GM23338 (cell line): Measurements from ENCODE around the gene CDH15. TPM values are rescaled to one million over a fixed set of nuclear protein-coding genes. Genes with fewer than 3 reads are reported as not detected.
"Not testable (repeated sequence)": the region's sequence is repeated elsewhere in the genome, so short reads cannot be mapped to it uniquely, and the experiment has no call there.

Experiments
- ATAC-seq: fragments of 200-7000 bp; cut with Tn5 transposase; 3 replicates; pipeline ENCODE4 v1.9.1; 2020
- DNase-seq: peaks from one replicate; pipeline ENCODE4 v3.0.0-alpha.2; 2015; ENCODE audit warnings: low spot score
- H2AFZ ChIP-seq: fragments of 200-600 bp; sonication (generic); 2 replicates; pipeline ENCODE4 v1.8.0; 2016; ENCODE audit warnings: antibody characterized with exemption, mild to moderate bottlenecking, moderate library complexity
- H3F3A ChIP-seq: fragments of 200-600 bp; sonication (generic); replicated peaks from 2 replicates; pipeline ENCODE4 v1.8.0; 2017; ENCODE audit warnings: antibody characterized with exemption, mixed run types, low read depth
- H3K27ac ChIP-seq: fragments of 200-600 bp; sonication (generic); 2 replicates; pipeline ENCODE4 v1.6.1; 2016; ENCODE audit warnings: low read depth
- H3K27me3 ChIP-seq: fragments of 200-600 bp; sonication (generic); 2 replicates; pipeline ENCODE4 v1.8.0; 2016; ENCODE audit warnings: mild to moderate bottlenecking, mixed run types, moderate library complexity; ENCODE audit not compliant: insufficient read depth
- H3K36me3 ChIP-seq: fragments of 200-600 bp; sonication (generic); 2 replicates; pipeline ENCODE4 v1.8.0; 2016; ENCODE audit warnings: mild to moderate bottlenecking; ENCODE audit not compliant: insufficient read depth
- H3K4me1 ChIP-seq: fragments of 200-600 bp; sonication (generic); 2 replicates; pipeline ENCODE4 v1.8.0; 2016; ENCODE audit warnings: mild to moderate bottlenecking, moderate library complexity; ENCODE audit not compliant: insufficient read depth
- H3K4me2 ChIP-seq: fragments of 200-600 bp; sonication (generic); 2 replicates; pipeline ENCODE4 v1.7.1; 2017; ENCODE audit warnings: mixed run types
- H3K4me3 ChIP-seq: fragments of 200-600 bp; sonication (generic); 2 replicates; pipeline ENCODE4 v1.6.1; 2016; ENCODE audit warnings: mixed run types
- H3K79me2 ChIP-seq: fragments of 200-600 bp; sonication (generic); replicated peaks from 2 replicates; pipeline ENCODE4 v1.8.0; 2017; ENCODE audit warnings: mild to moderate bottlenecking; ENCODE audit not compliant: insufficient read depth
- H3K9me2 ChIP-seq: fragments of 200-600 bp; sonication (generic); 2 replicates; pipeline ENCODE4 v1.8.0; 2017; ENCODE audit not compliant: insufficient read depth
- H4K20me1 ChIP-seq: fragments of 200-600 bp; sonication (generic); replicated peaks from 2 replicates; pipeline ENCODE4 v1.8.0; 2017; ENCODE audit warnings: mild to moderate bottlenecking; ENCODE audit not compliant: insufficient read depth
- H3K27ac Mint-ChIP-seq: 2 replicates; pipeline ENCODE4 v1.8.0; 2020; ENCODE audit warnings: inconsistent platforms, mild to moderate bottlenecking, moderate library complexity, mixed read lengths
- H3K27me3 Mint-ChIP-seq: 3 replicates; pipeline ENCODE4 v1.8.0; 2022; ENCODE audit warnings: low read depth, mild to moderate bottlenecking, moderate library complexity, mixed read lengths, inconsistent platforms; ENCODE audit not compliant: insufficient read depth, poor library complexity
- H3K36me3 Mint-ChIP-seq: 3 replicates; pipeline ENCODE4 v1.8.0; 2021; ENCODE audit warnings: low read depth, mild to moderate bottlenecking, inconsistent platforms, moderate library complexity, mixed read lengths
- H3K4me1 Mint-ChIP-seq: 3 replicates; pipeline ENCODE4 v1.8.0; 2020; ENCODE audit warnings: mild to moderate bottlenecking, inconsistent platforms, mixed read lengths
- H3K4me3 Mint-ChIP-seq: 3 replicates; pipeline ENCODE4 v1.8.0; 2021; ENCODE audit warnings: moderate library complexity, mild to moderate bottlenecking, inconsistent platforms, mixed read lengths
- H3K9me3 Mint-ChIP-seq: 3 replicates; pipeline ENCODE4 v1.8.0; 2020; ENCODE audit warnings: moderate library complexity, mild to moderate bottlenecking, inconsistent platforms, mixed read lengths
- CREB1 ChIP-seq: fragments of 250-450 bp; sonication (Bioruptor Pico); IDR thresholded peaks from 2 replicates; pipeline ENCODE4 v1.5.0; 2020; ENCODE audit warnings: low read depth, mild to moderate bottlenecking, moderate library complexity
- EZH2 ChIP-seq: fragments of 200-600 bp; sonication (generic); IDR thresholded peaks from one replicate; pipeline ENCODE4 v1.8.0; 2017; ENCODE audit warnings: antibody characterized with exemption, mild to moderate bottlenecking, low read depth; ENCODE audit not compliant: unreplicated experiment
- EZH2phosphoT487 ChIP-seq: fragments of 200-600 bp; sonication (generic); IDR thresholded peaks from one replicate; pipeline ENCODE4 v1.8.1; 2018; ENCODE audit warnings: antibody characterized with exemption; ENCODE audit not compliant: unreplicated experiment
- JUNB ChIP-seq: IDR thresholded peaks from one replicate; pipeline ENCODE4 v1.6.1; 2016; ENCODE audit warnings: antibody characterized with exemption; ENCODE audit not compliant: unreplicated experiment
- POLR2AphosphoS5 ChIP-seq: IDR thresholded peaks from 2 replicates; pipeline ENCODE4 v1.6.1; 2016; ENCODE audit warnings: antibody characterized with exemption, low read depth
- STAT1 ChIP-seq: IDR thresholded peaks from one replicate; pipeline ENCODE4 v1.6.1; 2016; ENCODE audit warnings: antibody characterized with exemption; ENCODE audit not compliant: unreplicated experiment
- ZNF331 ChIP-seq: fragments of 250-450 bp; sonication (Bioruptor Pico); IDR thresholded peaks from 2 replicates; pipeline ENCODE4 v1.5.0; 2020; ENCODE audit warnings: low read depth, mild to moderate bottlenecking, moderate library complexity
- polyA plus RNA-seq: library from polyadenylated mRNA; unstranded; fragments of >200 nt; fragmentation: Nextera tagmentation; extraction: Ambion mirVana; gene quantifications from 2 replicates; pipeline ENCODE4 v1.2.1, GENCODE V29; 2016
- total RNA-seq: library from RNA; depleted of rRNA; stranded (reverse); fragments of >200 nt; shearing (Covaris generic); gene quantifications from 2 replicates; pipeline ENCODE4 v1.2.3, GENCODE V29; 2014
- TF ChIP-seq, protein P1 (sequence below): IDR thresholded peaks from one replicate; pipeline ENCODE4 v1.6.1; 2018; ENCODE audit warnings: antibody characterized with exemption; ENCODE audit not compliant: unreplicated experiment
- TF ChIP-seq, protein P2 (sequence below): fragments of 250-450 bp; sonication (Bioruptor Pico); IDR thresholded peaks from 2 replicates; pipeline ENCODE4 v1.5.0; 2020; ENCODE audit warnings: mild to moderate bottlenecking, moderate library complexity
- TF ChIP-seq, protein P3 (sequence below), 2 experiments: fragments of 200-600 bp in 1 of 2; sonication (generic) in 1 of 2; conservative IDR thresholded peaks; 2 replicates each; pipeline versions ENCODE4 v1.5.1 to v1.6.1; 2016 to 2017; ENCODE audit warnings: antibody characterized with exemption in 2 of 2, low read depth in 2 of 2, mild to moderate bottlenecking in 2 of 2, moderate library complexity in 1 of 2

Gene CDH15
- total and polyA plus RNA-seq, 2 experiments from 2014 or later, result 0.61 to 1.0 TPM

DNA sequence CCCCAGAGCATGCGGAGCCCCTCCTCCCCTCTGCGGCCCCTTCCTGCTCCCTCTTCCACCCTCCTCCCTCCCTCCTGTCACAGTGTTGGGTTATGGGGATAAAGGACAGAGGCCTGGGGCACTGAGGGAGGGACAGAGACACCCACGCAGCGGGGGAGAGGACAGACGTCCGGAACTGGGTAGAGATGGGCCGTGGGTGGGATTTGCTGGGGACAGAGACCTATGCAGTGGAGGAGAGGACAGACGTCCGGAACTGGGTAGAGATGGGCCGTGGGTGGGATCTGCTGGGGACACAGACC lies 5.9 kb upstream of the CDH15 start:
- H3K4me1 Mint-ChIP-seq, H3K27ac Mint-ChIP-seq, H2AFZ ChIP-seq, H3K36me3 Mint-ChIP-seq, H3K27ac ChIP-seq, H3K4me3 ChIP-seq, H4K20me1 ChIP-seq, H3K36me3 ChIP-seq, ATAC-seq, H3K4me2 ChIP-seq, H3K4me3 Mint-ChIP-seq, H3K9me2 ChIP-seq, DNase-seq, H3K9me3 Mint-ChIP-seq, H3K27me3 ChIP-seq, H3K4me1 ChIP-seq, H3K79me2 ChIP-seq, H3F3A ChIP-seq, H3K27me3 Mint-ChIP-seq: not testable (repeated sequence)

DNA sequence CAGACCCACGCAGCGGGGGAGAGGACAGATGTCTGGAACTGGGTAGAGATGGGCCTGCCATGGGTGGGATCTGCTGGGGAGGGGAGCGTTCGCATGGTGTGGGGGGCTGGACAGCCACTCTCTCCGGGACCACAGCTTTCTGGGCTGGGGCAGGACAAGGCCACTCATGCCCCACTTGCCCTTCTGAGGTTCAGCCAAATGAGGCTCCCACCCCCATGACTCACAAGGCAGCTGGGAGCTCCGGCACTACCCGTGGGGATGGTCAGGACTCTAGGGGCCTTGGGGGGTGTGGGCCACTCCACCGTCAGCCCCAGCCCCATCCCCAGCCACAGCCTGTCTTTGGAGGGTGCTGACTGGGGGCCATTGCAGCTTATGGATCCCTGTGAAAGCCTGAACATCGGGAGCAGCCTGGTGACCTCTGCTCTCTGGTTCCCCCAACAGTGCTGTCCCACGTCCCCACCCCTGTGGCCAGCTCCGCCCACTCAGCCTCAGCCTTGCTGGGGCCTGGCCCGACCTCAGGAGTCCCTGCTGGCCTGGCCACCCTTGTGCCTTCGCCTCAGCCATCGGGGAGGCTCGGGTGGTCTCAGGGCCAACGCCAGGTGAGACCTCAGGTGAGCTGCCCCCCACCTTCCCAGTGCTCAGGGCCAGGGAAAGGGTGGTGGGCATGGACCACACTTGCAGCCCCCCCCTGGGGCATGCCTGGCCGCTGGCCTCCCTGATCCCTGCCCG lies 4.7 kb upstream of the CDH15 start:
- DNase-seq (no peak), ATAC-seq (no peak; the same call in 2 of the 3 replicates)
- Mint-ChIP-seq H3K9me3 (peaks cover 2% of the 10 kb centered on the region; the same call in 2 of the 3 replicates), H3K36me3 (no peaks in the 10 kb centered on the region), H3K27me3 (peaks cover 6% of the 10 kb centered on the region), H3K4me1 (peaks cover 9% of the 10 kb centered on the region), H3K4me3 (no peak overlapping the region), H3K27ac (no peak overlapping the region)
- Histone ChIP-seq H3K27ac (no peak overlapping the region), H3K27me3 (no peaks in the 10 kb centered on the region), H3K4me2 (peak overlapping the region; percentile 70; the same call in 1 of the 2 replicates), H3K4me3 (peak overlapping the region; percentile 32; the same call in 1 of the 2 replicates), H4K20me1 (no peaks in the 10 kb centered on the region; the same call in 1 of the 2 replicates), H2AFZ (peak overlapping the region; percentile 76; the same call in 1 of the 2 replicates), H3K9me2 (no peaks in the 10 kb centered on the region), H3F3A (no peaks in the 10 kb centered on the region), H3K36me3 (no peaks in the 10 kb centered on the region), H3K4me1 (0 out of 2 replicates have a peak, but pooled peaks cover 3% of the 10 kb centered on the region), H3K79me2 (no peaks in the 10 kb centered on the region)
- TF ChIP-seq, protein P1, sequence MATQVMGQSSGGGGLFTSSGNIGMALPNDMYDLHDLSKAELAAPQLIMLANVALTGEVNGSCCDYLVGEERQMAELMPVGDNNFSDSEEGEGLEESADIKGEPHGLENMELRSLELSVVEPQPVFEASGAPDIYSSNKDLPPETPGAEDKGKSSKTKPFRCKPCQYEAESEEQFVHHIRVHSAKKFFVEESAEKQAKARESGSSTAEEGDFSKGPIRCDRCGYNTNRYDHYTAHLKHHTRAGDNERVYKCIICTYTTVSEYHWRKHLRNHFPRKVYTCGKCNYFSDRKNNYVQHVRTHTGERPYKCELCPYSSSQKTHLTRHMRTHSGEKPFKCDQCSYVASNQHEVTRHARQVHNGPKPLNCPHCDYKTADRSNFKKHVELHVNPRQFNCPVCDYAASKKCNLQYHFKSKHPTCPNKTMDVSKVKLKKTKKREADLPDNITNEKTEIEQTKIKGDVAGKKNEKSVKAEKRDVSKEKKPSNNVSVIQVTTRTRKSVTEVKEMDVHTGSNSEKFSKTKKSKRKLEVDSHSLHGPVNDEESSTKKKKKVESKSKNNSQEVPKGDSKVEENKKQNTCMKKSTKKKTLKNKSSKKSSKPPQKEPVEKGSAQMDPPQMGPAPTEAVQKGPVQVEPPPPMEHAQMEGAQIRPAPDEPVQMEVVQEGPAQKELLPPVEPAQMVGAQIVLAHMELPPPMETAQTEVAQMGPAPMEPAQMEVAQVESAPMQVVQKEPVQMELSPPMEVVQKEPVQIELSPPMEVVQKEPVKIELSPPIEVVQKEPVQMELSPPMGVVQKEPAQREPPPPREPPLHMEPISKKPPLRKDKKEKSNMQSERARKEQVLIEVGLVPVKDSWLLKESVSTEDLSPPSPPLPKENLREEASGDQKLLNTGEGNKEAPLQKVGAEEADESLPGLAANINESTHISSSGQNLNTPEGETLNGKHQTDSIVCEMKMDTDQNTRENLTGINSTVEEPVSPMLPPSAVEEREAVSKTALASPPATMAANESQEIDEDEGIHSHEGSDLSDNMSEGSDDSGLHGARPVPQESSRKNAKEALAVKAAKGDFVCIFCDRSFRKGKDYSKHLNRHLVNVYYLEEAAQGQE, result no peak
- TF ChIP-seq ZNF331 (CRISPR knock-in tag) (no peak), CREB1 (no peak), JUNB (no peak), EZH2 (no peak), STAT1 (no peak), EZH2phosphoT487 (no peak), POLR2AphosphoS5 (no peak)
- TF ChIP-seq, protein P2, sequence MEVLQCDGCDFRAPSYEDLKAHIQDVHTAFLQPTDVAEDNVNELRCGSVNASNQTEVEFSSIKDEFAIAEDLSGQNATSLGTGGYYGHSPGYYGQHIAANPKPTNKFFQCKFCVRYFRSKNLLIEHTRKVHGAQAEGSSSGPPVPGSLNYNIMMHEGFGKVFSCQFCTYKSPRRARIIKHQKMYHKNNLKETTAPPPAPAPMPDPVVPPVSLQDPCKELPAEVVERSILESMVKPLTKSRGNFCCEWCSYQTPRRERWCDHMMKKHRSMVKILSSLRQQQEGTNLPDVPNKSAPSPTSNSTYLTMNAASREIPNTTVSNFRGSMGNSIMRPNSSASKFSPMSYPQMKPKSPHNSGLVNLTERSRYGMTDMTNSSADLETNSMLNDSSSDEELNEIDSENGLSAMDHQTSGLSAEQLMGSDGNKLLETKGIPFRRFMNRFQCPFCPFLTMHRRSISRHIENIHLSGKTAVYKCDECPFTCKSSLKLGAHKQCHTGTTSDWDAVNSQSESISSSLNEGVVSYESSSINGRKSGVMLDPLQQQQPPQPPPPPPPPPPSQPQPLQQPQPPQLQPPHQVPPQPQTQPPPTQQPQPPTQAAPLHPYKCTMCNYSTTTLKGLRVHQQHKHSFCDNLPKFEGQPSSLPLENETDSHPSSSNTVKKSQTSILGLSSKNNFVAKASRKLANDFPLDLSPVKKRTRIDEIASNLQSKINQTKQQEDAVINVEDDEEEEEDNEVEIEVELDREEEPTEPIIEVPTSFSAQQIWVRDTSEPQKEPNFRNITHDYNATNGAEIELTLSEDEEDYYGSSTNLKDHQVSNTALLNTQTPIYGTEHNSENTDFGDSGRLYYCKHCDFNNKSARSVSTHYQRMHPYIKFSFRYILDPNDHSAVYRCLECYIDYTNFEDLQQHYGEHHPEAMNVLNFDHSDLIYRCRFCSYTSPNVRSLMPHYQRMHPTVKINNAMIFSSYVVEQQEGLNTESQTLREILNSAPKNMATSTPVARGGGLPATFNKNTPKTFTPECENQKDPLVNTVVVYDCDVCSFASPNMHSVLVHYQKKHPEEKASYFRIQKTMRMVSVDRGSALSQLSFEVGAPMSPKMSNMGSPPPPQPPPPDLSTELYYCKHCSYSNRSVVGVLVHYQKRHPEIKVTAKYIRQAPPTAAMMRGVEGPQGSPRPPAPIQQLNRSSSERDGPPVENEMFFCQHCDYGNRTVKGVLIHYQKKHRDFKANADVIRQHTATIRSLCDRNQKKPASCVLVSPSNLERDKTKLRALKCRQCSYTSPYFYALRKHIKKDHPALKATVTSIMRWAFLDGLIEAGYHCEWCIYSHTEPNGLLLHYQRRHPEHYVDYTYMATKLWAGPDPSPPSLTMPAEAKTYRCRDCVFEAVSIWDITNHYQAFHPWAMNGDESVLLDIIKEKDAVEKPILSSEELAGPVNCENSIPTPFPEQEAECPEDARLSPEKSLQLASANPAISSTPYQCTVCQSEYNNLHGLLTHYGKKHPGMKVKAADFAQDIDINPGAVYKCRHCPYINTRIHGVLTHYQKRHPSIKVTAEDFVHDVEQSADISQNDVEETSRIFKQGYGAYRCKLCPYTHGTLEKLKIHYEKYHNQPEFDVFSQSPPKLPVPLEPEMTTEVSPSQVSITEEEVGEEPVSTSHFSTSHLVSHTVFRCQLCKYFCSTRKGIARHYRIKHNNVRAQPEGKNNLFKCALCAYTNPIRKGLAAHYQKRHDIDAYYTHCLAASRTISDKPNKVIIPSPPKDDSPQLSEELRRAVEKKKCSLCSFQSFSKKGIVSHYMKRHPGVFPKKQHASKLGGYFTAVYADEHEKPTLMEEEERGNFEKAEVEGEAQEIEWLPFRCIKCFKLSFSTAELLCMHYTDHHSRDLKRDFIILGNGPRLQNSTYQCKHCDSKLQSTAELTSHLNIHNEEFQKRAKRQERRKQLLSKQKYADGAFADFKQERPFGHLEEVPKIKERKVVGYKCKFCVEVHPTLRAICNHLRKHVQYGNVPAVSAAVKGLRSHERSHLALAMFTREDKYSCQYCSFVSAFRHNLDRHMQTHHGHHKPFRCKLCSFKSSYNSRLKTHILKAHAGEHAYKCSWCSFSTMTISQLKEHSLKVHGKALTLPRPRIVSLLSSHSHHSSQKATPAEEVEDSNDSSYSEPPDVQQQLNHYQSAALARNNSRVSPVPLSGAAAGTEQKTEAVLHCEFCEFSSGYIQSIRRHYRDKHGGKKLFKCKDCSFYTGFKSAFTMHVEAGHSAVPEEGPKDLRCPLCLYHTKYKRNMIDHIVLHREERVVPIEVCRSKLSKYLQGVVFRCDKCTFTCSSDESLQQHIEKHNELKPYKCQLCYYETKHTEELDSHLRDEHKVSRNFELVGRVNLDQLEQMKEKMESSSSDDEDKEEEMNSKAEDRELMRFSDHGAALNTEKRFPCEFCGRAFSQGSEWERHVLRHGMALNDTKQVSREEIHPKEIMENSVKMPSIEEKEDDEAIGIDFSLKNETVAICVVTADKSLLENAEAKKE, result no peak
- TF ChIP-seq, protein P3, sequence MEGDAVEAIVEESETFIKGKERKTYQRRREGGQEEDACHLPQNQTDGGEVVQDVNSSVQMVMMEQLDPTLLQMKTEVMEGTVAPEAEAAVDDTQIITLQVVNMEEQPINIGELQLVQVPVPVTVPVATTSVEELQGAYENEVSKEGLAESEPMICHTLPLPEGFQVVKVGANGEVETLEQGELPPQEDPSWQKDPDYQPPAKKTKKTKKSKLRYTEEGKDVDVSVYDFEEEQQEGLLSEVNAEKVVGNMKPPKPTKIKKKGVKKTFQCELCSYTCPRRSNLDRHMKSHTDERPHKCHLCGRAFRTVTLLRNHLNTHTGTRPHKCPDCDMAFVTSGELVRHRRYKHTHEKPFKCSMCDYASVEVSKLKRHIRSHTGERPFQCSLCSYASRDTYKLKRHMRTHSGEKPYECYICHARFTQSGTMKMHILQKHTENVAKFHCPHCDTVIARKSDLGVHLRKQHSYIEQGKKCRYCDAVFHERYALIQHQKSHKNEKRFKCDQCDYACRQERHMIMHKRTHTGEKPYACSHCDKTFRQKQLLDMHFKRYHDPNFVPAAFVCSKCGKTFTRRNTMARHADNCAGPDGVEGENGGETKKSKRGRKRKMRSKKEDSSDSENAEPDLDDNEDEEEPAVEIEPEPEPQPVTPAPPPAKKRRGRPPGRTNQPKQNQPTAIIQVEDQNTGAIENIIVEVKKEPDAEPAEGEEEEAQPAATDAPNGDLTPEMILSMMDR (conservative IDR thresholded peaks at IDR 0.05; ENCODE audit: low read depth in 2 of 2), result no peak
